Inferior parietal cortex (tissue), 1 donor: ENCODE results near the gene CALML5.

Experiments
- DNase-seq: peaks from one replicate; pipeline ENCODE4 v3.0.0-alpha.2; 2016; ENCODE audit errors: extremely low spot score

CALML5 gene

GRCh38 chr10:5500910-5501309, 1.5 kb upstream of the CALML5 start:
- DNase-seq = no peak

- no peak for DNase-seq
Measured at GRCh38 chr10:5500162-5500670, 846 bp upstream of the CALML5 start.

GRCh38 chr10:5498791-5499492, 428 bp downstream of the CALML5 start:
- DNase-seq = no peak

- DNase-seq = no peak
Measured at GRCh38 chr10:5497948-5498730, 1.2 kb downstream of the CALML5 start.

- DNase-seq = no peak
Measured at GRCh38 chr10:5497289-5497688, 2.1 kb downstream of the CALML5 start.

GRCh38 chr10:5496261-5497250, 2.8 kb downstream of the CALML5 start:
- DNase-seq = no peak

- DNase-seq = no peak
Measured at GRCh38 chr10:5494611-5495010, 4.8 kb downstream of the CALML5 start.

GRCh38 chr10:5493691-5494090, 5.7 kb downstream of the CALML5 start:
- no peak for DNase-seq

- no peak for DNase-seq
Measured at GRCh38 chr10:5492929-5493576, 6.3 kb downstream of the CALML5 start.

GRCh38 chr10:5492322-5492855, 7.0 kb downstream of the CALML5 start:
- DNase-seq = no peak

GRCh38 chr10:5491477-5491876, 7.9 kb downstream of the CALML5 start:
- DNase-seq = no peak

- no peak for DNase-seq
Measured at GRCh38 chr10:5490698-5491464, 8.5 kb downstream of the CALML5 start.

GRCh38 chr10:5490032-5490431, 9.3 kb downstream of the CALML5 start:
- no peak for DNase-seq

GRCh38 chr10:5488272-5489161, 10.9 kb downstream of the CALML5 start:
- no peak for DNase-seq

GRCh38 chr10:5486853-5487235, 12.5 kb downstream of the CALML5 start:
- no peak for DNase-seq

- DNase-seq = no peak
Measured at GRCh38 chr10:5485948-5486852, 13.2 kb downstream of the CALML5 start.

- DNase-seq = no peak
Measured at GRCh38 chr10:5485290-5485689, 14.1 kb downstream of the CALML5 start.

- DNase-seq = no peak
Measured at GRCh38 chr10:5484205-5484604, 15.2 kb downstream of the CALML5 start.
